Measurements from ENCODE around the gene PRPF8.

Gene PRPF8

DNA sequence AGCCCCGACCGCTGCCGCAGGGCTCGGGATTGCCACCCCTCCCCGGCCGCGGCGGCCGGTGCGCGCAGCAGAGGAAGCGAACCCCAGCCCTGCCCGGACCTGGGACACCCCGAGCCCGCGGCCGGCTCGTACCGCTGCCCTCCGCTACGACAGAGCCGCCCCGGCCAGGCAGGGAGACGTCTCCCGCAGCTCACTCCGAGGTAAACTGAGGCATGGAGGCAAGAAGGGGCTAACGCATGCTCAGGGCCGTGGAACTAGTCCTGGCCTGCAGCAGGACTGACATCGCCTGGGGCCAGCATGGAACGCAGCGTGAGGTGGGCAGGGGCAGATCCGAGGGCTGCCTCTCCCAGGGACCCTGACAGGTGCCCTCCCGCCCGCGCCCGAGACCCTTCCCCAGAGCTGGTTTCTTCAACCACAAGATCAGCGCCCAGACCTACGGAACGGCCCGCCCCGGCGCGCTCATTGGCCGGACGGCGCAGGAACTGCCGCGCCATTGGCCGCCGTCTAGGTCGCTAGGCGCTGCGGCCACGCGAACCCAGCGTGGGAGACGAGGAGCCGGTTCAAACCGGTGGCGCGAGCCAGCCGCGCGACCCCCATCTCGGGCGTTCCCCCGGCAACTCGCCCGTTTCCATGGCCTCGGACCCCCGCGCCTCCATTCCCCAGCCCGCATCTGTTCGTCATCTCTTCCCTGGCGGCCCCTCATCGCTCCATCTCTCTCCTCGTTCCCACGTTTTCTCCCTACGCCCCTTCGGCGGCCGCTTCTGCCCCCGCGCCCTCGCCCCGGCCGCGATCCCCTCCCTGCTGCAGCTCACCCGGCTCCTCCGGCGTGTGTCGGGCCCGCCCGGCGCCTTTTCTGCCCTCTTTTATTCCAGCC lies 56.4 kb downstream of the PRPF8 start, which contains the start of gene SLC43A2:
Gene SLC43A2 (minus strand): TSS at position 853 of the 874 bp plus-strand sequence. CDS start 960 bp downstream, outside the sequence.
- peak; percentile 90 for DNase-seq (ENCODE audit: extremely low read depth, insufficient read length)
- TF ChIP-seq, protein P1, sequence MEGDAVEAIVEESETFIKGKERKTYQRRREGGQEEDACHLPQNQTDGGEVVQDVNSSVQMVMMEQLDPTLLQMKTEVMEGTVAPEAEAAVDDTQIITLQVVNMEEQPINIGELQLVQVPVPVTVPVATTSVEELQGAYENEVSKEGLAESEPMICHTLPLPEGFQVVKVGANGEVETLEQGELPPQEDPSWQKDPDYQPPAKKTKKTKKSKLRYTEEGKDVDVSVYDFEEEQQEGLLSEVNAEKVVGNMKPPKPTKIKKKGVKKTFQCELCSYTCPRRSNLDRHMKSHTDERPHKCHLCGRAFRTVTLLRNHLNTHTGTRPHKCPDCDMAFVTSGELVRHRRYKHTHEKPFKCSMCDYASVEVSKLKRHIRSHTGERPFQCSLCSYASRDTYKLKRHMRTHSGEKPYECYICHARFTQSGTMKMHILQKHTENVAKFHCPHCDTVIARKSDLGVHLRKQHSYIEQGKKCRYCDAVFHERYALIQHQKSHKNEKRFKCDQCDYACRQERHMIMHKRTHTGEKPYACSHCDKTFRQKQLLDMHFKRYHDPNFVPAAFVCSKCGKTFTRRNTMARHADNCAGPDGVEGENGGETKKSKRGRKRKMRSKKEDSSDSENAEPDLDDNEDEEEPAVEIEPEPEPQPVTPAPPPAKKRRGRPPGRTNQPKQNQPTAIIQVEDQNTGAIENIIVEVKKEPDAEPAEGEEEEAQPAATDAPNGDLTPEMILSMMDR (IDR thresholded peaks at IDR 0.05; ENCODE audit: insufficient read depth, low read length, poor library complexity, severe bottlenecking): no peak
- Histone ChIP-seq H3K4me3 (replicated peaks; ENCODE audit: low read depth, low read length) (peak within 1 kb of the TSS; percentile 84), H3K36me3 (ENCODE audit: control insufficient read depth, insufficient read depth, low read length) (peaks cover 2% of the 10 kb centered on the region), H3K27me3 (replicated peaks; ENCODE audit: control insufficient read depth, insufficient read depth, low read length) (no peaks in the 10 kb centered on the region)

DNA sequence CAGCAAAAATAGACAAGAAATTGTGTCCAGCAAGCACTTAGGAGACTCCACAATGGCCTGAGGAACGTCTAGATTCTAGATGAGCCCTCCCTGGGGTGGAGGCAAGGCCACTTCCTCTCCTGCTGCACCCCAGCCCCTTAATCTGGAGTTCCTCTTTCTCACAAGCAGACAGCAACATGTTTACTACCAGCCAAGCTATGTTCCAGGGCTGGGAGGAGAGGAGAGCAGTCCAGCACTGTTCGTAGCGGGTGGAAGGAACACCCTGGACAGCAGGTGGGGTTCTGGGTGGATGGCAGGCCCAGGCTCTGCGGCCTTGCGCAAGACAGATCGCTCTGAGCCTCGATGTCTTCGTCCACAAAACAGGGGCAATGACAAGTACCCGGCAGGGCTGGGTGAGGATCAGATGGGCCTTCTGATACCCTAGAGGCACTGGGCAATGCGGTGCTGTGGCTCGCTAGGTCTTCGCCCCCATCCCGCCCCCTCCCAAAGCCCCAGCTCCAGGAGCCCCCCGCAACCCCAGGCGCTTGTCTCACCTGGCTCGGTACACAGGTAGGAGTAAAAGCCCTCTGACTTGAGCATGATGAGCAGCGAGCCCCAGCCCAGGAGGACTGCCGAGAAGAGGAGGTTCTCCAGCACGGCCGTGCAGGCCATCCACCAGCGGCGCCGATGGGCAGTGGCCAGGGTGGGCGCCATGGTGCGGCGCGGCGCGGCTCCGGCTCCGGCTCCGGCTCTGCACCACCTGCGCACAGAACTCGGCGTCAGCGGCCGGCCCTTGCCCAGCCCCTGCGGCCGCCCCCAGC lies 57.3 kb downstream of the PRPF8 start:
- Histone ChIP-seq H3K36me3 (ENCODE audit: control insufficient read depth, insufficient read depth, low read length) (peaks cover 4% of the 10 kb centered on the region), H3K27me3 (replicated peaks; ENCODE audit: control insufficient read depth, insufficient read depth, low read length) (no peaks in the 10 kb centered on the region), H3K4me3 (replicated peaks; ENCODE audit: low read depth, low read length) (peak overlapping the region; percentile 84)
- peak; percentile 66 for DNase-seq (ENCODE audit: extremely low read depth, insufficient read length)
- TF ChIP-seq, protein P1 (IDR thresholded peaks at IDR 0.05; ENCODE audit: insufficient read depth, low read length, poor library complexity, severe bottlenecking): no peak

DNA sequence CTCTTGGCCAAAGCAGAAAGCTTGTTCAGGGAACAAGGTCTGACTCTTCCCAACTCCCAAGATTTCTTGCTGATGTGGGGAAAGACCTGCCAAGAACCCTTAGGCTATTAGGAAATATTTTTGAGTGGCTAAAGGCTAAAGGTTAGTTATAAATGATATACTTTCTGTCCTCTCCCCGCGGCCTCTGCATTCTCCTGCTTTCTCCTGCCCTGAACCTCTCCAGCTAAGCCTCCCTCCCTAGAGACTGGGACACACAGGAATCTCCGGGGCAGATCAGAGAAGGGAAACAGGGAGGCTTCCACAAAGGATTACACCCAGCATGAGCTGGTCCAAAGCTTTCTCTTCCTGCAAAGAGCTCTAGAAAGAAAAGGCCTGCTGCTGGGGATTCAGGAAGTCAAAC lies 58.3 kb downstream of the PRPF8 start:
- TF ChIP-seq, protein P1 (IDR thresholded peaks at IDR 0.05; ENCODE audit: insufficient read depth, low read length, poor library complexity, severe bottlenecking): no peak
- no peak for DNase-seq (ENCODE audit: extremely low read depth, insufficient read length)
- Histone ChIP-seq H3K27me3 (replicated peaks; ENCODE audit: control insufficient read depth, insufficient read depth, low read length) (no peaks in the 10 kb centered on the region), H3K4me3 (replicated peaks; ENCODE audit: low read depth, low read length) (peak overlapping the region; percentile 84), H3K36me3 (ENCODE audit: control insufficient read depth, insufficient read depth, low read length) (peaks cover 8% of the 10 kb centered on the region)

DNA sequence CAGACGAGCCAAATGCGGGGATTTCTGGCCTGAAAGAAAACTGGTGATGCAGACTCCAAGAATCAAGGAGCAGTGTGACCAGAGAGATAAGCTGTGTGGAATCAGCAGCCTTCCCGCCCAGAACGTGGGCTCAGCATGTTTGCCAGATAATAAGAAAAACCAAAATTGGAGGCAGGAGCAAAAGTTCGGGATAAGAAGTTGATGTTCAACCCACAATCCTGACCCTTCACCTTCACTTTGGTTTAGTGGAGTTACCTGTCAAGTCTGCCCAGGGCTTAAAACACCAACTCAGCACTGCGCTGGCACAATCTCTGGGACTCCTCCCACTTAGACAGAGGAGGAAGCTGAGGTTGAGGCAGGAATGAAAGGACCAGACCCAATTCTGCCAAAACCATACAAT lies 59.1 kb downstream of the PRPF8 start:
- Histone ChIP-seq H3K4me3 (replicated peaks; ENCODE audit: low read depth, low read length) (peak overlapping the region; percentile 2; the same call in 1 of the 2 replicates), H3K36me3 (ENCODE audit: control insufficient read depth, insufficient read depth, low read length) (peaks cover 8% of the 10 kb centered on the region), H3K27me3 (replicated peaks; ENCODE audit: control insufficient read depth, insufficient read depth, low read length) (no peaks in the 10 kb centered on the region)
- DNase-seq (ENCODE audit: extremely low read depth, insufficient read length): no peak
- TF ChIP-seq, protein P1 (IDR thresholded peaks at IDR 0.05; ENCODE audit: insufficient read depth, low read length, poor library complexity, severe bottlenecking): no peak

DNA sequence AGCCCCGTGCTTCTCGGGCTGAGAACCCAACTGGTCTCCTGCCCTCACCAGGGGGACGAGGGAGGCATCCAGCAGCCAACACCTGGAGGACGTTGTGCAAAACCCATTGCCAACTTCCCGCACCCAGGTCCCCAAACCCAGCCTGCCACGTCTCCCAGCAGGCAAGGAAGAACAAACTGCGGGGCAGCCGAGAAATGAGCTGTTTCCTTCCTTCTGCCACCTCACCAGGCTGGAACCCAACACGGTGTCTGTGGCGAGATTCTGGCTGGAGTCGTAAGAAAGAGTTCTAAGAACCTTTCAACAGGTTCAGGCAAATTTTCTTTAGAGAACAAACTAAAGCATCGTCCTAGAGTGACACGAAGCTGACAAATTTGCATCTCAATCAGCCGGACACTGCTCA lies 59.6 kb downstream of the PRPF8 start:
- Histone ChIP-seq H3K27me3 (replicated peaks; ENCODE audit: control insufficient read depth, insufficient read depth, low read length) (no peaks in the 10 kb centered on the region), H3K36me3 (ENCODE audit: control insufficient read depth, insufficient read depth, low read length) (peaks cover 9% of the 10 kb centered on the region), H3K4me3 (replicated peaks; ENCODE audit: low read depth, low read length) (peak overlapping the region; percentile 2; the same call in 1 of the 2 replicates)
- TF ChIP-seq, protein P1 (IDR thresholded peaks at IDR 0.05; ENCODE audit: insufficient read depth, low read length, poor library complexity, severe bottlenecking): no peak
- DNase-seq (ENCODE audit: extremely low read depth, insufficient read length): no peak

Data from GM06990 (cell line).